Mucosa of stomach (tissue), 1 donor: ENCODE results near the gene EXOC3L1.

ENCODE experiments used
- H3K27me3 ChIP-seq: one replicate; pipeline ENCODE4 v1.7.0; 2013; ENCODE audit warnings: mild to moderate bottlenecking, low read length; ENCODE audit not compliant: control insufficient read depth, insufficient read depth
- H3K36me3 ChIP-seq: one replicate; pipeline ENCODE4 v1.7.0; 2013; ENCODE audit warnings: low read length; ENCODE audit not compliant: control insufficient read depth, insufficient read depth
- H3K4me1 ChIP-seq: one replicate; pipeline ENCODE4 v1.7.0; 2013; ENCODE audit warnings: mild to moderate bottlenecking, low read length; ENCODE audit not compliant: control insufficient read depth, insufficient read depth
- H3K4me3 ChIP-seq: one replicate; pipeline ENCODE4 v1.7.0; 2013; ENCODE audit warnings: low read length
- H3K9ac ChIP-seq: one replicate; pipeline ENCODE4 v1.7.0; 2013; ENCODE audit warnings: mild to moderate bottlenecking, low read length, moderate library complexity
- H3K9me3 ChIP-seq: one replicate; pipeline ENCODE4 v1.7.0; 2013; ENCODE audit warnings: mild to moderate bottlenecking, low read length, moderate library complexity; ENCODE audit not compliant: control insufficient read depth
- donor health status: Pancreatic carcinoma.

Gene EXOC3L1

GRCh38 chr16:67191995-67192681 is 2.2 kb upstream of the EXOC3L1 start, which contains the start of gene E2F4:
Gene E2F4, plus strand, starts transcription at chr16:67192155. Its CDS starts 73 bp downstream, at chr16:67192228.
- H3K36me3 ChIP-seq = peaks cover 14% of the 10 kb centered on the region
- peak within 1 kb of the TSS; percentile 71 for H3K4me3 ChIP-seq
- peaks cover 34% of the 10 kb centered on the region for H3K4me1 ChIP-seq
- H3K27me3 ChIP-seq = no peaks in the 10 kb centered on the region
- H3K9ac ChIP-seq = peak within 1 kb of the TSS; percentile 84
- no peaks in the 10 kb centered on the region for H3K9me3 ChIP-seq

GRCh38 chr16:67191411-67191994 is 1.6 kb upstream of the EXOC3L1 start:
- Histone ChIP-seq H3K9me3 (no peaks in the 10 kb centered on the region), H3K4me1 (peaks cover 34% of the 10 kb centered on the region), H3K36me3 (peaks cover 14% of the 10 kb centered on the region), H3K9ac (no peak overlapping the region), H3K4me3 (no peak overlapping the region), H3K27me3 (no peaks in the 10 kb centered on the region)

- no peak overlapping the region for H3K4me3 ChIP-seq
- peaks cover 11% of the 10 kb centered on the region for H3K36me3 ChIP-seq
- no peak overlapping the region for H3K9ac ChIP-seq
- no peaks in the 10 kb centered on the region for H3K9me3 ChIP-seq
- H3K27me3 ChIP-seq = no peaks in the 10 kb centered on the region
- H3K4me1 ChIP-seq = peaks cover 35% of the 10 kb centered on the region
Observed at GRCh38 chr16:67190448-67191399, 788 bp upstream of the EXOC3L1 start.

DNA sequence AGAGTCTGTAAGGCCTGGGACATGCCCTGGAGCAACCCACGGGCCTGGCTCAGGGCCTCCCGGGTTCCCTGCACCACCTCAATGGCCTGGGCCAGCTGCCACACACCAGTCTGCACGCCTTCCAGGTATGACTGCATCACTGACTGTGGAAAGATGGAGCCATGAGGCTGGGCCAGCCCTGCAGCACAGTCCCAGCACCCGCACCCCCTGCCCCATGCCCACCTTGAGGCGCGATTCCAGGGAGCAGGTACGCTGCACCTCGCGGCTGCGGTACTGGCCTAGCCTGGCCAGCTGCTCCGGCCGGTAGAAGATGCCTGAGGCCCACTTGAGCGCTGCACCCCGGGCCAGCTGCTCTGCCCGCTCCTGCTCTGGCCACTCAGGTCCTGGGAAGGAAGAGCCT is 1.1 kb downstream of the EXOC3L1 start:
- Histone ChIP-seq H3K4me1 (peaks cover 40% of the 10 kb centered on the region), H3K36me3 (no peaks in the 10 kb centered on the region), H3K9me3 (no peaks in the 10 kb centered on the region), H3K4me3 (no peak overlapping the region), H3K27me3 (no peaks in the 10 kb centered on the region), H3K9ac (no peak overlapping the region)

- H3K36me3 ChIP-seq = no peaks in the 10 kb centered on the region
- peaks cover 36% of the 10 kb centered on the region for H3K4me1 ChIP-seq
- no peaks in the 10 kb centered on the region for H3K9me3 ChIP-seq
- H3K27me3 ChIP-seq = no peaks in the 10 kb centered on the region
- H3K9ac ChIP-seq = no peak overlapping the region
- H3K4me3 ChIP-seq = no peak overlapping the region
Observed at GRCh38 chr16:67188323-67188722, 1.6 kb downstream of the EXOC3L1 start.

DNA sequence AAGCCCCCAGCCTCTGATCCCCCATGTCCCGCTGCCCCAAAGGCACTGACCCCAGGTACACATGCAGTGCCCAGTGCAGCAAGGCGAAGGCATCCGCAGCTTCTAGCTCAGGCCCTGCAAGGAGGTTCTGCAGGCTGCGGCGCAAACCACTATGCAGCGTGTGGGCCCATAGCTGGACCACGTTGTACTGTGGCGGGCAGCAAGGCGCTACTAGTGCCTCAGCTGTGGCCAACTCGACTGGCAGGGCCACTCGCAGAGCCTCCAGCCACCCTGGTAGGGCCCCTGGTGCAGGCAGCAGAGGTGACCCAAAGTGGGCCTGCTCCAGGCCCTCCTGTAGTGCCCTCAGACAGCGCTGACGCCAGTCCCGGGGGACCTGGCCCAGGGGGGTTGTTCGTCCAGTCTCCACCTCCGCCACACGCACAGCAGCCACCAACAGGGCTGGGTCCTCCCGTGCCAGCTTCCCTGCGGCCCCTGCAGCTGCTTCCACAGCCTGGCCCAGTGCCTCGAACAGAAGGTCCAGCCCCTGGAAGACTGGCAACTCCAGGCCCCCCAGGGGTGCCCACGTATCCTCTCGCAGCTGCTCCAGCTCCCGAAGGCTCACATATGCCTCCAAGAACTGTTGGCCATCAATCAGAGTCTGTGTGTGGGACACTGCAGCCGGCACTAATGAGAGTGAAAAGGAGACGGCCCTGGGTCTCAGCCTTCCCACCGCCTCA is 2.6 kb downstream of the EXOC3L1 start:
- Histone ChIP-seq H3K27me3 (no peaks in the 10 kb centered on the region), H3K36me3 (no peaks in the 10 kb centered on the region), H3K4me1 (peaks cover 37% of the 10 kb centered on the region), H3K4me3 (no peak overlapping the region), H3K9me3 (no peaks in the 10 kb centered on the region), H3K9ac (no peak overlapping the region)

DNA sequence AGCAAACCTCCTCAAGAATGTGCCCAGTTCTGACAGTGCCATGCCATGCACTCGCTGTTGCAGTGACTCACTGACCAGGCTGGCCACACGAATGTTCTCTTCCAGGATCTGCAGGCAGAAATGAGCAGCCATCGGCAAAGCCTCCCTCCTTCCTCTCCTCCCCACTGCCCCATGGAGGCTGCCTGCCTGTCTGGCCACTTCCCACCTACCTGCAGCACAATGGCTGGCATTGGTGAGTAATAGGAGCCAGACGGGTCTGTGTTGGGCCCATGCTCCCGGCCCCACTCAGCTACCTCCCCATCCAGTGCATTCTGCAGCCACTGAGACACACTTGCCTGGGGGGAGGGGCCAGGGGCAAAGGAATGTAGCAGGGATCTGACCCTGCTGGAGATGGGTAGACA is 3.4 kb downstream of the EXOC3L1 start:
- Histone ChIP-seq H3K9ac (no peak overlapping the region), H3K4me3 (no peak overlapping the region), H3K9me3 (no peaks in the 10 kb centered on the region), H3K27me3 (no peaks in the 10 kb centered on the region), H3K4me1 (peaks cover 33% of the 10 kb centered on the region), H3K36me3 (no peaks in the 10 kb centered on the region)

GRCh38 chr16:67185651-67186134 is 4.2 kb downstream of the EXOC3L1 start:
- H3K4me1 ChIP-seq = peaks cover 27% of the 10 kb centered on the region
- H3K9ac ChIP-seq = no peak overlapping the region
- H3K36me3 ChIP-seq = no peaks in the 10 kb centered on the region
- no peaks in the 10 kb centered on the region for H3K27me3 ChIP-seq
- H3K4me3 ChIP-seq = no peak overlapping the region
- no peaks in the 10 kb centered on the region for H3K9me3 ChIP-seq

GRCh38 chr16:67184995-67185650 is 4.8 kb downstream of the EXOC3L1 start:
- Histone ChIP-seq H3K9me3 (no peaks in the 10 kb centered on the region), H3K9ac (no peak overlapping the region), H3K4me3 (no peak overlapping the region), H3K36me3 (no peaks in the 10 kb centered on the region), H3K4me1 (peaks cover 22% of the 10 kb centered on the region), H3K27me3 (no peaks in the 10 kb centered on the region)

- H3K4me1 ChIP-seq = peaks cover 22% of the 10 kb centered on the region
- H3K4me3 ChIP-seq = peak overlapping the region; percentile 75
- no peaks in the 10 kb centered on the region for H3K36me3 ChIP-seq
- H3K27me3 ChIP-seq = no peaks in the 10 kb centered on the region
- no peaks in the 10 kb centered on the region for H3K9me3 ChIP-seq
- no peak overlapping the region for H3K9ac ChIP-seq
Observed at GRCh38 chr16:67184453-67184994, 5.4 kb downstream of the EXOC3L1 start.
